ENCODE data around the gene MLC1. TPM values are rescaled to one million over a fixed set of nuclear protein-coding genes. Genes with fewer than 3 reads are reported as not detected.

Gene MLC1
- total RNA-seq (under 1 TPM in 3 of 4 donors, not detected in 1; 0.14 to 0.71 (median 0.14) TPM), polyA plus RNA-seq (1.2 TPM)
- long read RNA-seq, donor 1, partial matches to known transcripts = 0 of 1 reads
- long read RNA-seq, donor 1, other reads (novel, unspliced or antisense) = 1 of 1 reads
- long read RNA-seq, donor 2 = 0 reads
- long read RNA-seq, donor 3 = 0 reads
- long read RNA-seq, donor 4 = 0 reads

GRCh38 chr22:50085211-50085972 is at the start of gene MLC1:
Gene MLC1 (minus strand): TSS chr22:50085426. CDS start chr22:50084902, 524 bp downstream.
- intact Hi-C loops (cut with DNase I) = no loop called here
- no peaks in the 10 kb centered on the region for H3K27me3 ChIP-seq (ENCODE audit: control insufficient read depth, insufficient read depth)

DNA sequence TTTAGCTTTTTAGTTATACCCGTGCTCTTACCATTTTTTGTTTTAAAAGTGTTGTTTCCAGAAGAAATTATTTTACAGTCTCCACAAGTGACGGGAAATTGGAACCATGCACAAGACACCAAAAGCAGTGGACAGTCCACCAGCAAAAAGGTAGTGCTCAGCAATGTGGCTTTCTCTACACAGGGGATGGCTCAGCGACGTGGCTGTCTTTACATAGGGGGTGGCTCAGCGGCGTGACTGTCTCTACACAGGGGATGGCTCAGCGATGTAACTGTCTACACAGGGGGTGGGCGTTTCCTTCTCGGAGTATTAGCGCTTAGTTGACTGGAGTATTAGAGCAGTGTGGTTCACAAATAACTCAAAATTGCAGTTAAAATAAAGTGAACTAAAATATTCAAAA is 49.3 kb upstream of the MLC1 start:
- intact Hi-C loops (cut with DNase I) = no loop called here
- Histone ChIP-seq H3K4me1 (ENCODE audit: control insufficient read depth, insufficient read depth, low read length) (no peaks in the 10 kb centered on the region), H3K4me3 (ENCODE audit: low read length) (no peak overlapping the region), H3K27ac (ENCODE audit: low read length) (no peak overlapping the region), H3K9me3 (ENCODE audit: control insufficient read depth, low read length) (no peaks in the 10 kb centered on the region), H3K27me3 (ENCODE audit: control insufficient read depth, insufficient read depth) (no peaks in the 10 kb centered on the region)
- WGBS = 87% methylated on average over 10 of the region's 10 CpGs
- DNase-seq (peak in 1 of 3 donors; percentile 10), ATAC-seq (no peak)

More at GRCh38 chr22:50085211-50085972, at the start of gene MLC1:
- WGBS = 45% methylated on average over 29 of the region's 29 CpGs
- ATAC-seq (no peak), DNase-seq (no peak)
- no peaks in the 10 kb centered on the region for H3K9me3 ChIP-seq (ENCODE audit: control insufficient read depth, low read length)
- no peak within 1 kb of the TSS for H3K4me3 ChIP-seq (ENCODE audit: low read length)
- peak within 1 kb of the TSS; percentile 38 for H3K27ac ChIP-seq (ENCODE audit: low read length)
- H3K4me1 ChIP-seq (ENCODE audit: control insufficient read depth, insufficient read depth, low read length) = peaks cover 2% of the 10 kb centered on the region

GRCh38 chr22:50131894-50132293 is 46.7 kb upstream of the MLC1 start:
- H3K27me3 ChIP-seq (ENCODE audit: control insufficient read depth, insufficient read depth) = no peaks in the 10 kb centered on the region
- ATAC-seq (no peak), DNase-seq (no peak)
- no peak overlapping the region for H3K4me3 ChIP-seq (ENCODE audit: low read length)
- no peaks in the 10 kb centered on the region for H3K4me1 ChIP-seq (ENCODE audit: control insufficient read depth, insufficient read depth, low read length)
- intact Hi-C loops (cut with DNase I) = no loop called here
- H3K9me3 ChIP-seq (ENCODE audit: control insufficient read depth, low read length) = no peaks in the 10 kb centered on the region
- 93% methylated on average over 4 of the region's 4 CpGs for WGBS
- H3K27ac ChIP-seq (ENCODE audit: low read length) = no peak overlapping the region

- Histone ChIP-seq H3K4me3 (ENCODE audit: low read length) (no peak overlapping the region), H3K27me3 (ENCODE audit: control insufficient read depth, insufficient read depth) (no peaks in the 10 kb centered on the region), H3K4me1 (ENCODE audit: control insufficient read depth, insufficient read depth, low read length) (no peaks in the 10 kb centered on the region), H3K27ac (ENCODE audit: low read length) (no peak overlapping the region), H3K9me3 (ENCODE audit: control insufficient read depth, low read length) (no peaks in the 10 kb centered on the region)
- intact Hi-C loops (cut with DNase I) = no loop called here
- DNase-seq (no peak), ATAC-seq (no peak)
- WGBS = 91% methylated on average over 10 of the region's 10 CpGs
These were observed 44.0 kb upstream of the MLC1 start for GRCh38 chr22:50129121-50129736.

DNA sequence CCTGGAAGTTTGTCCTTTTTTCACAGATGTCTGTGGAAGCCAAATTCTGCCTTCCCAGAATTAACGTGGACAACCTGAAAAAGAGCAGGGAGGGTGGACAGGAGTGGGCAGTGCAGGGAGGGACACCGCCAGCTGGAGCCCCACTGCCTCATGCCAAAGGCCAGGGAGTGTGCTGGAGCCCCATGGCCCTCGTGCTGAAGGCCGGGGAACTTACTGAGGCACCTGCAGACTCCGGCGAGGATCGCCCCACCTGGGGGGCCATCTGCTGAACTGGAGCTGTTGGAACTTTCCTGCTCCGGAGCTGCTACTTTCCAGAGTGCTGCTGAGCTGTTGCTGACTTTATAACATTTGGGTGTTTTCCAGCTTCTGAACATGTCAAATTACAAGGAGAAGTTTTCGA is 39.8 kb upstream of the MLC1 start:
- 80% methylated on average over 9 of the region's 9 CpGs for WGBS
- ATAC-seq (no peak), DNase-seq (no peak)
- no peaks in the 10 kb centered on the region for H3K27me3 ChIP-seq (ENCODE audit: control insufficient read depth, insufficient read depth)
- no peaks in the 10 kb centered on the region for H3K4me1 ChIP-seq (ENCODE audit: control insufficient read depth, insufficient read depth, low read length)
- no peak overlapping the region for H3K27ac ChIP-seq (ENCODE audit: low read length)
- no peaks in the 10 kb centered on the region for H3K9me3 ChIP-seq (ENCODE audit: control insufficient read depth, low read length)
- intact Hi-C loops (cut with DNase I) = no loop called here
- H3K4me3 ChIP-seq (ENCODE audit: low read length) = no peak overlapping the region

- Histone ChIP-seq H3K9me3 (ENCODE audit: control insufficient read depth, low read length) (no peaks in the 10 kb centered on the region), H3K4me3 (ENCODE audit: low read length) (no peak overlapping the region), H3K4me1 (ENCODE audit: control insufficient read depth, insufficient read depth, low read length) (peaks cover 2% of the 10 kb centered on the region), H3K27ac (ENCODE audit: low read length) (no peak overlapping the region), H3K27me3 (ENCODE audit: control insufficient read depth, insufficient read depth) (no peaks in the 10 kb centered on the region)
- 96% methylated on average over 4 of the region's 4 CpGs for WGBS
- intact Hi-C loops (cut with DNase I) = no loop called here
- DNase-seq = no peak
- no peak for ATAC-seq
These were observed 37.9 kb upstream of the MLC1 start for GRCh38 chr22:50123119-50123518.

DNA sequence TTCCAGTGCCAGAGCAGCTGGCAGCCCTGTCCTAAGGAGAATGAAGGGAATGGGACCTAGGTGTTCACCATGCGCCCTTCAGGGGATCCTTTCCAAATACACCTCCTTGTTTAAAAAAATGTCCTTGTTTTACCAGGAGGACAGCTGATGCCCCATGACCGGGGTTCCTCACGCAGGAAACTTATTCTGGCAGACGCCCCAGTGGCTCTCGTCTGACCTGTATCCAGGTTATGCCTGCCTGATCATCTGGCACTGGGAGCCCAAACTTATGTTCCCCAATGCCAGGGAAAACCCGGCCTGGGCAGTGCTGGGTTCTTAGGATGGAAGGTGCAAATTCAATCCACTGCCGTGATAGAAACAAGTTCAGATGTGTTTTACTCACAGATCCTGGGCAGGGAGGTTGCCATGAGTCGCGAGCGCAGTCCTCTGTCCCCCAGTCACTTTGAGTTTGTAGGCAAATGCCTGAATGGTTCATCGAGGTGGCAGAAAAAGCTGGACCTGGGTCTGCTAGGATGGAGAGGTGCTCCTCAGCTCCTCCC is 36.0 kb upstream of the MLC1 start:
- H3K27me3 ChIP-seq (ENCODE audit: control insufficient read depth, insufficient read depth) = no peaks in the 10 kb centered on the region
- WGBS = 81% methylated on average over 11 of the region's 11 CpGs
- H3K4me1 ChIP-seq (ENCODE audit: control insufficient read depth, insufficient read depth, low read length) = peaks cover 2% of the 10 kb centered on the region
- no peak overlapping the region for H3K4me3 ChIP-seq (ENCODE audit: low read length)
- intact Hi-C loops (cut with DNase I) = no loop called here
- H3K9me3 ChIP-seq (ENCODE audit: control insufficient read depth, low read length) = no peaks in the 10 kb centered on the region
- no peak for ATAC-seq
- DNase-seq = no peak
- H3K27ac ChIP-seq (ENCODE audit: low read length) = no peak overlapping the region

GRCh38 chr22:50119768-50120251 is 34.6 kb upstream of the MLC1 start:
- WGBS = 39% methylated on average over 6 of the region's 6 CpGs
- Histone ChIP-seq H3K27me3 (ENCODE audit: control insufficient read depth, insufficient read depth) (no peaks in the 10 kb centered on the region), H3K4me3 (ENCODE audit: low read length) (no peak overlapping the region), H3K4me1 (ENCODE audit: control insufficient read depth, insufficient read depth, low read length) (peaks cover 2% of the 10 kb centered on the region), H3K27ac (ENCODE audit: low read length) (no peak overlapping the region), H3K9me3 (ENCODE audit: control insufficient read depth, low read length) (no peaks in the 10 kb centered on the region)
- intact Hi-C loops (cut with DNase I) = no loop called here
- ATAC-seq (no peak), DNase-seq (no peak)

DNA sequence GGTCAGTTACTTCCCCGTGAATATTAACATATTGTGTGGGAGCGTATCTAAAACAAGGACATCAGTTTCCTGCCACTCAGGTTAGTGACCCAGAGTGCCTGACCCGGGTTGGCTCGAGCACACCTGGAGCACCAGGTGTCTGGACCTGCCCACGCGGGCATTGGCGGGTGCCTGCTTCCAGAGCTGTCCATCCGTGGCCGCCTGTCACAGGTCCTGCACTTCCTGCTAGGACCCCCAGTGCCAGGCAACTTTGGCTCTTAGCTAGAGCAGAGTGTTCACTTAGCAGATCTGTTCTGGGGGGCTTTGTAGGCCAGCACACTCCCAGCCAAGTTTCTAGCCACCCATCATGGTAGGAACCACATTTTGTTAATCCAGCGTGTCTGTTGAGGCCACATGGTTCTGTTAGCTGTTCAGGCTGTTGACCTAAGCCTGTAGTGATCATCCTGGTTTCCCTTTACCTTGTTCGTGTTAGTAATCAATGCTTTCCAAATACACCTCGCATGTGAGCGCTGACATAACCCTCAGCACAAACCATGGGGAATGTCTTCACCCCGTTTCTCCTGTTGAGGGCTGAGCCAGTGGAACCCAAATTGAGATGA is 34.0 kb upstream of the MLC1 start:
- intact Hi-C loops (cut with DNase I) = no loop called here
- no peak for ATAC-seq
- Histone ChIP-seq H3K4me3 (ENCODE audit: low read length) (no peak overlapping the region), H3K27ac (ENCODE audit: low read length) (no peak overlapping the region), H3K27me3 (ENCODE audit: control insufficient read depth, insufficient read depth) (no peaks in the 10 kb centered on the region), H3K9me3 (ENCODE audit: control insufficient read depth, low read length) (no peaks in the 10 kb centered on the region), H3K4me1 (ENCODE audit: control insufficient read depth, insufficient read depth, low read length) (peaks cover 2% of the 10 kb centered on the region)
- 65% methylated on average over 14 of the region's 14 CpGs for WGBS
- DNase-seq = no peak

- Histone ChIP-seq H3K4me3 (ENCODE audit: low read length) (no peak overlapping the region), H3K27me3 (ENCODE audit: control insufficient read depth, insufficient read depth) (no peaks in the 10 kb centered on the region), H3K27ac (ENCODE audit: low read length) (no peak overlapping the region), H3K9me3 (ENCODE audit: control insufficient read depth, low read length) (no peaks in the 10 kb centered on the region), H3K4me1 (ENCODE audit: control insufficient read depth, insufficient read depth, low read length) (peaks cover 2% of the 10 kb centered on the region)
- DNase-seq (peak in 2 of 3 donors; percentile 63 to 75), ATAC-seq (peak; percentile 52 to 87)
- intact Hi-C loops (cut with DNase I) = no loop called here
- WGBS = 14% methylated on average over 10 of the region's 10 CpGs
These were observed 33.4 kb upstream of the MLC1 start for GRCh38 chr22:50118557-50119168.

All from right cardiac atrium (tissue), 5 donors.